CD4-positive, alpha-beta T cell treated with Interferon gamma for 1 hour (primary cell): ENCODE data around the gene PCBP3.

Experiments
- DNase-seq: peaks from one replicate; pipeline ENCODE4 v3.0.0-alpha.2; 2020

PCBP3 gene

DNA sequence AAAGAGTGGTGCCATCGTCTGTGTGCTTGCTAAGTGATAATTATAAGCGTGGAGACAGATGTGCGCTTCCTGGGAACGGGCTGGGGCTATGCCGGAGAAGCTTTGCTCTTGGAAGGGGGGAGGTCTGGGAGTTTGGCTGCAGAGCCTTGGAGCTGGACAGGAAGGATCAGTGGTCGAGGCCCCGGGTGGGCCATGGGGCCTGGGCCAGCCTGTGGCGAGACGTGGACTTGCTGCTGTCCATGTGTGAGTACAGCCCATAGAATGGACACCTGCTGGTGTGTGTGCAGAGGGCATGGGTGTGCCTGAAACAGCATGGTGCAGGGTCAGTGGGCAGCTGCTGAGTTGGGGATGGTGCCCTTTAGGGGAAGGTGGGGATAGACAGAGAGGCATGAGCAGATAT, 121.3 kb downstream of the PCBP3 start:
- DNase-seq, result no peak

DNA sequence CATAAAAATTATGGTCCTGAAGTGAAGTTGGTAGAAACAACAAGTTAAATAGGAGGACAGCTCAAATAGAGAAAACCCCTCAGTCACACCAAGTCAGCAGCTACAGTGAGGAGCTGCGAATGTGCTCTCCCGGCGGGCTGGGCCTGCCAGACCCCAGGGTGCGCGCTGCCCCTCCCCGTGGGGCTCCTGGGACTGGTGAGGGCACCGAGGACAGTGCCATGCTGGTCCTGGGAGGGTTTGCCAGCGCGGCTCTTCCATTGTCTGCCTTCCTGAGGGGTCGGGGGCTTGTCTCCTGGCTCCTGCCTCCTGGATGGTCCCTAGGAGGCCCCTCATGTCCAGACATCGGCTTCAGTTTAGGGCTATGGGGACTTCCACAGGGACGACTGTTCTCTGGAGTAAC, 121.8 kb downstream of the PCBP3 start:
- no peak for DNase-seq

DNA sequence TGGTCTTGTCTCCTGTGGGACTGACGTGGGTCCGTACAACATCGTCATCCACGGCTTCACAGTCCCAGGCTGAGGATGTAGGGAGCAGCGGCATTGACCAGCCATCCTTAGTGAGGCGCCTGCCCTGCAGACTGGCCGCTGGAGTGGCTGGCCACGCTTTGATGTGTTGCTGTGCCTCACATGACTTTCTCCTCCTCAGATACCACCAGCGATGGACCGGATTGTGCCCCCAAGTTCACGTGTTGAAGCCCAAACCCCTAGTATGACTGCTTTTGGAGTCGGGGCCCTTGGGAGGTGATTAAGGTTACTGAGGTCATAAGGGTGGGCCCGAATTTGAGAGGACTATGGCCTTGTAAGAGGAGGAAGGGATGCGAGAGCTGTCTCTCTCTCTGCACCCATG, 122.5 kb downstream of the PCBP3 start:
- no peak for DNase-seq

GRCh38 chr21:45766501-45766900, 123.0 kb downstream of the PCBP3 start:
- DNase-seq, result no peak

GRCh38 chr21:45767071-45768006, 123.8 kb downstream of the PCBP3 start:
- peak; percentile 33 for DNase-seq

GRCh38 chr21:45768011-45768739, 124.7 kb downstream of the PCBP3 start:
- no peak for DNase-seq

DNA sequence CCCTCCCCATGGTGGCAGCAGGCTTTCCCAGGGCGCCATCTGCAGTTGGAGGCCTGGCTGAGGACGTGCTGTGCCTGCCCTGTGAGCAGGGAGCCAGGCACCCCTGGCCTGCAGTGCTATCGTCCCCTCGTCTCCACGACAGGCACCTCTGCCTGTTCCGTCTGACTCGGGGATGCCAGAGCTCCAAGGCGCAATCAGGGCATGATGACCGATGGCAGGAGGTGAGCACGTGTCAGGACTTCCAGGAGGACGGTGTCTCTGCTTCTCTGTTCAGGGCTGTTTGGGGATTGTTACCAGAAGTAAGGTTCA, 125.2 kb downstream of the PCBP3 start:
- no peak for DNase-seq

DNA sequence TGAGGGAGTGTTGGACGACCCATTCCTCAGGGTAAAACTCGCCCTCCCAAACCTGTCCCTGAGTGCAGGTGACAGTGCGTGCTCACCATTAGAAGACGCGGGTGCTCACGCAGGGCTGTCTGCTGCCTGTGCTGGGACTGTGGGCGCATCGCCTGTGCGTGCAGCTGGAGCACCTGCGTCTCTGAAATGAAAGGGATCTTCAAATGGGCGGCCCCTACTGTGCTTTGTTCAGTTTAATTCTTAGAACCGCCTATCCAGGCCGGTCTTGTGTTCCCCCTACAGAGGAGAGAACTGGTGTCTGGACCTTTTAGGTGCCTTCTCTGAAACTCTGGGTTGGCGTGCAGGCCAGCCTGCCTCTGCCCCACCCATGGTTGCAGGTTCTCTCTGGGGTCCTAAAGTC, 125.8 kb downstream of the PCBP3 start:
- no peak for DNase-seq

DNA sequence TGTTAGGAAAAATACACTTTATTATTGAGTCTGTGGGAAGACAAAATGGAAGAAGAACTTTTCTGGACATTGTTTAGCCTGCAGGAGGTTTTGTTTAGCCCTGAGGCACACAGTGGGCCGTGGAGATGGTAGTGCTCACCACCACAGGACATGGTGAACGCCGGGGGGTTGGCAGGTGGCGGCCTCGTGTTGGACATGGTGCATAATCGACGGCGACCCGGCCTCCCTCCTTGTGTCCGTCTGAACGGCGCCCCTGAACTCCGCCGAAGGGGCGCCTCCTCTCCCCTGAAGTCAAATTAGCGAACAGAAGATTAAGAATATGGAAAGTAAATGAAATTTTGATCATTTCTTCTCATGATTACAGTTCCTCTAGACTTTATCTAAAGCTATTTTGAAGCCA, 126.4 kb downstream of the PCBP3 start:
- DNase-seq, result no peak

- no peak for DNase-seq
Measured at GRCh38 chr21:45772180-45772579, 128.7 kb downstream of the PCBP3 start.

DNA sequence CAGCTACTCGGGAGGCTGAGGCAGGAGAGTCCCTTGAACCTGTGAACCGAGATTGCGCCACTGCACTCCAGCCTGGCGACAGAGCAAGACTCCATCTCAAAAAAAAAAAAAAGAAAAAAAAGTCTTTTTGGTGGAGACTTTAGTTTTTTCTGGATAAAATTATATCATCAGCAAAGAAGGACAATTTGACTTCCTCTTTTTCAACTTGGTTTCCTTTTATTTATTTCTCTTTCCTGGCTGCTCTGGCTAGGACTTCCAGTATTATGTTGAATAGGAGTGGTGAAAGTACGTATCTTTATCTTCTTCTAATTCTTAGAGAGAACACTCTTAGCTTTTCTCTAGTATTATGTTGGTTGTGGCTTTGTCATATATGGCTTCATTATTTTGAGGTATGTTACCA, 130.8 kb downstream of the PCBP3 start:
- no peak for DNase-seq

DNA sequence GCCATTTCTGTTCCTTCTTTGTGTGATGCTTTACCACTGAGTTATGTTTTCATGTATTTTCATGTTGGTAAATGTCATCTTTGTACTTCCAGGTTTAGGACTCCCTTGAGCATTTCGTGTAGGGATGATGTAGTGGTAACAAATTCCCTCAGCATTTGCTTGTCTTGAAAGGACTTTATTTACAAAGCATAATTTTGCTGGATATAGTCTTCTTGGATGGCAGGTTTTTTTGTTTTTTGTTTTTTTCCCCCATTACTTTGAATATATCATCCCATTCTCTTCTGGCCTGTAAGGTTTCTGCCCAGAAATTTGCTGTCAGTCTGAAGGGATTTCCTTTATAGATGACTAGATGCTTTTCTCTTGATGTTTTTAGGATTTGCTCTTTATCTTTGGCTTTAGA, 133.4 kb downstream of the PCBP3 start:
- DNase-seq, result no peak

DNA sequence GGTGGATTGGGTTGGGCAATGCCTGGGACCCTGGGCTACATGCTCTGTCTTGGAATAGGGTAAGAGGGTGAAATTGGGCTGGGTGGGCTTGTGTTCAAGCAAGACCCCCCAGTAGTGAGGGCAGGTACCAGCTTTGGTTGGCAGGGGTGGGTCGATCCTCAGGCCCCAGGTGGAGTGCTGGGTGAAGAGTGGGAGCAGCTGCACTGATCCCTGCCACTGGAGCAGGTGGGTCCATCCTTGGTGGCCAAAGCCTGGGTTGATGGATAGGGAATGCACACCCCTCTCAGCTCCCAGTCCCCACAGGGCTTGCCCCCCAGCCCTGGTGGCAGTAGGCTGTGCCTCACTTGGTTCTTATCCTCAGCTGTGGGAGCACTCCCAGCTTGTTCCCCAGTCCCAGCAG, 135.2 kb downstream of the PCBP3 start:
- DNase-seq, result no peak

DNA sequence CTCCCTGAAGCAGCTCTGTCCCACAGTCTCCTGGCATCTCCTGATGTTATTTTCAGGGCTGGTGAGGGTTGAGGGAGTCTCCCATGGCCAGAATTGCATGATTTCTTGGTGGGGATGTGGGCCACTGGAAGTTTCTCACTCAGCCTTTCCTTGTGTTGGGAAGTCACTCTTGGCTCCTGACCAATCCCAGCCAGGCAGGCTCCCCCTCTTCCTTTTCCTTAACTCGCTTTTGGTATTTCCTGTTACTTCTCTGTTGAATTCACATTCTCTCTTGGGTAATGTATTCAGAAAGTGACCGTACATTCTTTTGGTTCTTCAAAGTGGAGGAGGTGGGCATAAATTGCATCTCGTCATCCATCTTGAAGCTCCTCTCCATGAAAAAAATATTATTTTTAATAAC, 135.7 kb downstream of the PCBP3 start:
- DNase-seq, result no peak

DNA sequence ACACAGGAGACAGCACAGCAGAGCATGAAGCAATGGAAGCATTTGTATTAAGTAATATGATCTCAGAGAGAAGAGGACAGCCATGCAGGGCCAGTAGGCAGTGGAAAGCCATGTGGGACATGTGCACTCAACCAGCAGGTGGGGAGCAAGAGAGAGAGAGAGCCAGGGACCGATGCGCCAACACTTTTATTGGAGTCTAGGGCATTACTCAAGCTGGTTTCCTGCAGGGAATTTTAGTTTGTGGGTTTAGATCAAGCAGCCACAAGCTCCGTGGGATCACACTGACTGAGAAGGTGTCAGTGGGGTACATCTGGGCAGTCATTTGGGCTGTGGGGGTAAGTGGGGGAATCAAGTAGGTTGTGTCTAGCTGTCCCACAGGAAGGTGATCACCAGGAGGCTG, 137.1 kb downstream of the PCBP3 start:
- DNase-seq, result no peak

DNA sequence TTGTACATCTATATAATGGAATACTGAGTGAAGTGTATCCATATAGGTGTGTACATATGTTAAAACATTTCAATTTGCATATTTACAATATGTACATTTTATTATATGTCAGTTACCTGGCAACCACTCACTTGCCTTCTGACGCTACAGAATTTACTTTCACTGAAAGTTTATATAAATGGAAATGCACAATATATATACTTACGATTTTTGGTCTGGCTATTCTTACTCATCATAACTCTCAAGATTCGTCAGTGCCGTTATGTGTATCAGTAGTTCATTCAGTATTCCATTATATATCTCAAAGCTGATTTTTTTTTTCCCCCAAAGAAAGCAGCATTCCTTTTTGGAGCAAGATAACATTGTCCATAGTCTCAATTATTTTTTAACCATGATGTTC, 138.2 kb downstream of the PCBP3 start:
- DNase-seq, result no peak

- no peak for DNase-seq
Measured at GRCh38 chr21:45786660-45787059, 143.1 kb downstream of the PCBP3 start.

DNA sequence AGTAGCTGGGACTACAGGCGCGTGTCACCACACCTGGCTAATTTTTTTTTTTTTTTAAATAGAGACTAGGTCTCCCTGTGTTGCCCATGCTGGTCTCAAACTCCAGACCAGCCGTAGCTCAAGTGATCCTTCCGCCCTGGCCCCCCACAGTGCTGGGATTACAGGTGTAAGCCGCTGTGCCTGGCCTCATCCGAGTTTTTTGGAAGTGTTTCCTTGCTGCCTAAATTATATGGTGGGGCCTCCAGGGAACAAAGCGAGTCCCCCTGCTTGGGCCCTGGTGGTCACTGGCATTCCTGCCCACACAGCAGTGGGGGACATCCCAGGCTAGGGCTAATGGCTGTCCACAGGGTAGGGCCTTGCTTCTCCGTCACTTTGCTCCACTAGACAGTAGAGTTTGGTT, 143.8 kb downstream of the PCBP3 start:
- DNase-seq, result no peak

- DNase-seq, result no peak
Measured at GRCh38 chr21:45788198-45788597, 144.7 kb downstream of the PCBP3 start.

DNA sequence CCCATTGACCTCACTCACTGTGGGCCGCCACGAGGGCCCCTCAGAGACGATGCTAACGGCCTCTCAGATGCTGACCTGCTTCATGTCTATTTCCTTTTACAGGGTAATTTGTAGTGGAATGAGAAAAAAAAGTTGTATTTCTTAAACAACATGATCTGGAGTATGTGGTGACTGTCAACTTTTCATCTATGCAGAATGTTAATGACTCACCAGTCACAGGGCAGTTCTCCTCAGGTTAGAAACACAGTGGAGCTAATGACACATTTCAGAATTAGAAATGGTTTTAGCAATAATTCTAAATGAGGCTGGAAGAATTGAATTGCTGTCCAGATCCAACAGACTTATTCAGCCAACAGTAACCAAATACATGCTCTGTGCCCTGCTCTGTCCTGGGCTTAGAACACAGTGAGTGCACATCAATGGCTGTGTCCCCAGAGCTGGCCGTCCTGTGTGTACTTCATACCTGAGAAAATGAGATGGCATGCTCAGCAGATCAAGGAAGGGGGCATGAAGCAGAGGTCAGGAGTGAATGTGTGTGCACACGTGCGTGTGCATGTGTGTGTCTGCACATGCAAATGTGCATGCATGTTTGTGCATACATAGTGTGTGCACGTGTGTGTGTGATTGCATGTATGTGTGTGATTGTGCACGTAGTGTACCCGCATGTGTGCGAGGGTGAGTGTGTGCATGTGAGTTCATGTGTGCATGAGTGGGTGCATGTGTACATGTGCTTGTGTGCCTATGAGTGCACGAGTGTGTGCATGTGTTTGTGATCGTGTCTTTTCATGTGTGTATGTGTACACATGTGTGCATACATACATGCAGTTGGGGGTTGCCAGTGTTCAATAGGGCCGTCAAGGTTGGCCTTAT, 145.3 kb downstream of the PCBP3 start:
- no peak for DNase-seq

DNA sequence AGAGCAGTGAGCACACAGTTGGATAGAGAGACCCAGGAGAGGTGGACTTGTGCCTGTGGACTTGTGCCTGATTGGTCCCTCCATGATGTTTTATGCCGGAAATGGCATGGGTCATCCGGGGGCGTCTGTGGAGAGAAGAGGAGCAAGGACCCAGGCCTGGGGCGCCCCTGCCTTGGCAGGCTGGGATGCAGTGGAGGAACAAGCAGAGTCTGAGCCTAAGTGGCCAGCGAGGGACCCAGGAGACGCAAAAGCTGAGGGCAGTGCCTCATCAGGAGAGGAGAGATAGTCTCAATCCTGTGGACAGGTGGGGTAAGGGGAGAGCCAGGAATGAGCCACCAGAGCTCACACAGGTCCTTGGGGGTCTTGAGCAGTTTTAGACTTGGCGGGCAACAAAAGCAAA, 146.9 kb downstream of the PCBP3 start:
- no peak for DNase-seq

DNA sequence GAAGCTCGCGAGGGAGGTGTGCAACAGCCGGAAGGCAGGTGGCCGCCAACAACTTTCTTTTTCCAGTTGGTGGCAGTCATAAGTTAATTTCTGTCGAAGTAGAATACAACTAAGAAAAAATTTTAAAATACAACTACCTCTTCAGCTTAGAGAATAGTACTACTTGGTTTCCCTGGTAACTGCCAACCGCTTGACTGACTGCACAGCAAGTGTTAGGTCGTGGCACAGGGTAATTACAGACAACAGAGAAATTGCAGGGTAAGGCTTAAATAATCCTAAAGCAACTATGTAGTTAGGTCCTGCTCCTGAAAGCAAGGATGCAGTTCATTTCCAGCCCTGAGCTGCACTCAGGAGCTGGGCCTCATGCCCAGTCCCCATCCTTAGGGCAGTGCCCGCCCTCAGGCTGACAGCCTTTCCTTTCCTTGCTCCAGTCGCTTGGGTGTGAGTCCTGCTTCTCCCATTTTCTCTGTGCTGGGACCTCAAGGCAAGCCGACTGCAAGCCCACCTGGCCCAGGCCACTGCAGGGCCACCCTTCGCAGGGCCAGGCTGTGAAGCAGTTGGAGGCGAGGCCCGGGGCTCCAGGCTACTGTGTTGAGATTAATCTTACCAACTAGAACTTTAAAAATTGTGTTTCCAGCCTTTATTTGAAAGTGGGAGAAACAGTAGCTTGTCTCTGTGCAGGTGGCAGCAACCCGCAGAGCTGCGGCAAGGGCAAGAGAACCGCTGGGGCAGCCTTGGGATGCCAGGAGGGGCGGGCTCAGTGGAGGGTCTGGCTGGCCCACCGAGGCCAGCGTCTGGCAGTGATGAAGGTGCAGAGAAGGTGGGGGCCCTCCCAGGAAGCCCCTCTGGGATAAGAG, 148.3 kb downstream of the PCBP3 start:
- no peak for DNase-seq
